ENCODE data around the gene NUMB.
"Not testable (repeated sequence)": the region's sequence is repeated elsewhere in the genome, so short reads cannot be mapped to it uniquely, and the experiment has no call there.

NUMB gene

DNA sequence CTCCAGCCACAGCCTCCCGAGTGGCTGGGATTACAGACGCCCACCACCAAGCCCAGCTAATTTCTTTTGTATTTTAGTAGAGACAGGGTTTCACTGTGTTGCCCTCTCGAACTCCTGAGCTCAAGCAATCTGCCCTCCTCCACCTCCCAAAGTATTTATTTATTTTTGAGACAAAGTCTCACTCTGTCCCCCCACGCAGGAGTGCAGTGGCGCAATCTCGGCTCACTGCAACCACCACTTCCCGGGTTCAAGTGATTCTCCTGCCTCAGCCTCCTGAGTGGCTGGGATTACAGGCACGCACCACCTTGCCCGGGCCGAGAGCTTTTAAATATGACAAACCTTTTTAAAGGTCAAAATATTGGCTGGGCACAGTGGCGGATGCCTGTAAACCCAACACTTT lies 14.6 kb downstream of the NUMB start:
- no peaks in the 10 kb centered on the region for H3K36me3 ChIP-seq (ENCODE audit: control insufficient read depth, insufficient read depth, low read length)
- 92 to 96% methylated on average over 8 to 11 of the region's 11 CpGs for WGBS, 2 experiments (ENCODE audit: insufficient coverage in 2 of 2)
- H3K27ac ChIP-seq (ENCODE audit: low read depth, low read length, severe bottlenecking): no peak overlapping the region
- H3K4me1 ChIP-seq (ENCODE audit: control insufficient read depth, insufficient read depth, low read length, poor library complexity, severe bottlenecking): no peaks in the 10 kb centered on the region
- H3K4me3 ChIP-seq (ENCODE audit: extremely low read depth, insufficient read depth, low read length, poor library complexity, severe bottlenecking): no peak overlapping the region
- no peaks in the 10 kb centered on the region for H3K9me3 ChIP-seq (ENCODE audit: control insufficient read depth, low read length)

- WGBS, 2 experiments (ENCODE audit: insufficient coverage in 2 of 2): 90 to 100% methylated on average over 4 to 5 of the region's 7 CpGs
- no peaks in the 10 kb centered on the region for H3K36me3 ChIP-seq (ENCODE audit: control insufficient read depth, insufficient read depth, low read length)
- no peaks in the 10 kb centered on the region for H3K9me3 ChIP-seq (ENCODE audit: control insufficient read depth, low read length)
- no peak overlapping the region for H3K27ac ChIP-seq (ENCODE audit: low read depth, low read length, severe bottlenecking)
- no peak overlapping the region for H3K4me3 ChIP-seq (ENCODE audit: extremely low read depth, insufficient read depth, low read length, poor library complexity, severe bottlenecking)
- no peaks in the 10 kb centered on the region for H3K4me1 ChIP-seq (ENCODE audit: control insufficient read depth, insufficient read depth, low read length, poor library complexity, severe bottlenecking)
Measured at GRCh38 chr14:73441286-73441685, 17.1 kb downstream of the NUMB start.

GRCh38 chr14:73438993-73439392 lies 19.4 kb downstream of the NUMB start:
- Histone ChIP-seq H3K36me3 (ENCODE audit: control insufficient read depth, insufficient read depth, low read length) (no peaks in the 10 kb centered on the region), H3K4me1 (ENCODE audit: control insufficient read depth, insufficient read depth, low read length, poor library complexity, severe bottlenecking) (no peaks in the 10 kb centered on the region), H3K9me3 (ENCODE audit: control insufficient read depth, low read length) (no peaks in the 10 kb centered on the region), H3K27ac (ENCODE audit: low read depth, low read length, severe bottlenecking) (no peak overlapping the region), H3K4me3 (ENCODE audit: extremely low read depth, insufficient read depth, low read length, poor library complexity, severe bottlenecking) (no peak overlapping the region)
- no CpG with 5 or more reads among the region's 2 CpGs for WGBS, 2 experiments (ENCODE audit: insufficient coverage in 2 of 2)

GRCh38 chr14:73437206-73437605 lies 21.1 kb downstream of the NUMB start:
- H3K4me1 ChIP-seq (ENCODE audit: control insufficient read depth, insufficient read depth, low read length, poor library complexity, severe bottlenecking): no peaks in the 10 kb centered on the region
- no peak overlapping the region for H3K4me3 ChIP-seq (ENCODE audit: extremely low read depth, insufficient read depth, low read length, poor library complexity, severe bottlenecking)
- 95 to 100% methylated on average over 1 to 2 of the region's 2 CpGs for WGBS, 2 experiments (ENCODE audit: insufficient coverage in 2 of 2)

DNA sequence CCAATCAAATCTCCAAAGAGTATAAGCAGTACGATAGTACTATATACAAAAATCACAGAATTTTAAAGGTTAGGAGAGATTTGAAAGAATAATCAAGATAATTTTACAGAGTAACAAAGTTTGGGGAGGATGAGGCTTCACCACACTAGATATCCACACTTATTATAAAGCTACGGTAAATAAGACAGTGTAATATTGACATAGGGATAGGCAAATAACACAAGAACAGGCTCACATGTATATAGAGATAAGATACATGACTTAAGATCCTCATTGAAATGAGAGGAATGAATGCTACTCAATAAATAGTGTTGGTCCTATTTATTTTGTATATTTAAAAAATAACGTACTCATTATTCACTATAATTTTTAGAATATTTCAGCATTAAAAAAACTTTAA lies 26.2 kb downstream of the NUMB start:
- Histone ChIP-seq H3K4me3 (ENCODE audit: extremely low read depth, insufficient read depth, low read length, poor library complexity, severe bottlenecking) (no peak overlapping the region), H3K9me3 (ENCODE audit: control insufficient read depth, low read length) (no peaks in the 10 kb centered on the region), H3K27ac (ENCODE audit: low read depth, low read length, severe bottlenecking) (no peak overlapping the region), H3K4me1 (ENCODE audit: control insufficient read depth, insufficient read depth, low read length, poor library complexity, severe bottlenecking) (no peaks in the 10 kb centered on the region), H3K36me3 (ENCODE audit: control insufficient read depth, insufficient read depth, low read length) (peaks cover 8% of the 10 kb centered on the region)
- no CpG with 5 or more reads among the region's 3 CpGs for WGBS, 2 experiments (ENCODE audit: insufficient coverage in 2 of 2)

More at GRCh38 chr14:73437206-73437605, 21.1 kb downstream of the NUMB start:
- Histone ChIP-seq H3K9me3 (ENCODE audit: control insufficient read depth, low read length) (no peaks in the 10 kb centered on the region), H3K36me3 (ENCODE audit: control insufficient read depth, insufficient read depth, low read length) (no peaks in the 10 kb centered on the region), H3K27ac (ENCODE audit: low read depth, low read length, severe bottlenecking) (no peak overlapping the region)

DNA sequence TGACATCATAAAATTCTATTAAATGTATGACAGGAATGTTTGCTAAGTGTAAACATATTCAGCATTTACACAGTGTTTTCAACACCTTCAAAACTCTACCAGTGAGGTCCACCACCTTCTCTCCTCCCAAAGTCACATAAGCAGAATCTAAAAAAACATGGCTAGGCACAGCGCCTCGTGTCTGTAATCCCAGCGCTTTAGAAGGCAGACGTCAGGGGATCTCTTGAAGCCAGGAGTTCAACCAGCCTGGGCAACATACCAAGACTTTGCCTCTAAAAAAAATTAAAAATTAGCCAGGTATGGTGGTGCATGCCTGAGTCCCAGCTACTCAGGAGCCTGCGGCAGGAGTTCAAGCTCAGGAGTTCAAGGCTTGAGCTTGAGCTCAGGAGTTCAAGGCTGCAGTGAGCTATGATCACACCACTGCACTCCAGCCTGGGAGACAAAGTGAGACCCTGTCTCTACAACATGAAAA lies 30.0 kb downstream of the NUMB start:
- Histone ChIP-seq H3K4me3 (ENCODE audit: extremely low read depth, insufficient read depth, low read length, poor library complexity, severe bottlenecking) (no peak overlapping the region), H3K27ac (ENCODE audit: low read depth, low read length, severe bottlenecking) (no peak overlapping the region), H3K36me3 (ENCODE audit: control insufficient read depth, insufficient read depth, low read length) (peaks cover 12% of the 10 kb centered on the region), H3K9me3 (ENCODE audit: control insufficient read depth, low read length) (no peaks in the 10 kb centered on the region), H3K4me1 (ENCODE audit: control insufficient read depth, insufficient read depth, low read length, poor library complexity, severe bottlenecking) (no peaks in the 10 kb centered on the region)
- WGBS, 2 experiments (ENCODE audit: insufficient coverage in 2 of 2): 83 to 94% methylated on average over 4 to 5 of the region's 5 CpGs

DNA sequence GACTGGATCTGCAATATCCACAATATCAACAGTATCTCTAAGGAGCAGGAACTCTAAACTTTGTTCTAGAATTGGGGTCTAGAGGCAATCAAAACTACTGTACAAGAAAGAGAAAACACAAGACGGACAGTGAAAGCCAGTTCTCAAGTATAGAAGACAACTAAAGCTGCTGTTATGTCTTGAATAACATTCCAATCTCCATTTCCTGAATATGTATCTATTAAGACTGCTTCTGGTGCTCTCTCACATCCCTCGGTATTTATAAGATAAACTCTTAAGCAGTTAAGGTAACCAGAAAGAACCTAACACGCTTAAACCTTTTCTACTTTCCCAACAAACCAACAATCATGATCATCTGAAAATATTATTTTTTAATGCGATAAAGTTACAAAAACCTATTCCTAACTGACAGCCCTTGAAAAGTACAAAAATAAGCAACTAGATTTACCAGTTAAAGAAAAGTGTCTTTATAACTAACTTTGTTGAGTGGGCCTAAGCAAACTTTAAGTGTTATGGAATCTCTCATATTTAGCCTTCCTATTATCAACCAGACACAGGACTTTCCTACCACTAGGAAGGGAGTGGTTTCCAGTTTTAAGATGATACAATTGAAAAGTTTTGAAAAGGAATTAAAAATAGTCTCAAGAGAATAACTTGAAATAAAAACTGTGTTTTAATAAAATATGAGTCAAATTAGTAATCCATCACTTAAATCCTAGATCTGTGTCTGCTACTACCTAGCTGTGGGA lies 30.7 kb downstream of the NUMB start:
- H3K4me1 ChIP-seq (ENCODE audit: control insufficient read depth, insufficient read depth, low read length, poor library complexity, severe bottlenecking): no peaks in the 10 kb centered on the region
- H3K9me3 ChIP-seq (ENCODE audit: control insufficient read depth, low read length): no peaks in the 10 kb centered on the region
- WGBS, 2 experiments (ENCODE audit: insufficient coverage in 2 of 2): 91% methylated on average over 1 of the region's 4 CpGs; no CpG with 5 or more reads in 1 of the 2 experiments

DNA sequence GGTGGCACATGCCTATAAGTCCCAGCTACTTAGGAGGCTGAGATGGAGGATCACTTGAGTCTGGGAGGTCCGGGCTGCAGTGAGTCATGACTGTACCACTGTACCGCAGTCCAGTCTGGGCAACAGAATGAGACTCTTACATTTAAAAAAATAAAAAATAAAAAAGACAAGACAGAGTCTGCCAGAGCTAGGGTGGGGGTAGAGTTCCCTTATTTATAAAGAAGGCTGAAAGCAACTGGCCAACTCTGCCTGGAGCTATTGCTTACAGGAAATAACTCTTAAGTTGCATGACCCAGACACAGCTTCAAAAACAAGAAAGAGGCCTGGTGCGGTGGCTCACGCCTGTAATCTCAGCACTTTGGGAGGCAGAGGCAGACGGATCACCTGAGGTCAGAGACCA lies 31.5 kb downstream of the NUMB start:
- no peak overlapping the region for H3K27ac ChIP-seq (ENCODE audit: low read depth, low read length, severe bottlenecking)
- H3K36me3 ChIP-seq (ENCODE audit: control insufficient read depth, insufficient read depth, low read length): peaks cover 22% of the 10 kb centered on the region
- 91 to 96% methylated on average over 4 of the region's 5 CpGs for WGBS, 2 experiments (ENCODE audit: insufficient coverage in 2 of 2)
- no peak overlapping the region for H3K4me3 ChIP-seq (ENCODE audit: extremely low read depth, insufficient read depth, low read length, poor library complexity, severe bottlenecking)
- no peaks in the 10 kb centered on the region for H3K9me3 ChIP-seq (ENCODE audit: control insufficient read depth, low read length)
- no peaks in the 10 kb centered on the region for H3K4me1 ChIP-seq (ENCODE audit: control insufficient read depth, insufficient read depth, low read length, poor library complexity, severe bottlenecking)

More for the DNA sequence above, 30.7 kb downstream of the NUMB start:
- H3K36me3 ChIP-seq (ENCODE audit: control insufficient read depth, insufficient read depth, low read length): peaks cover 15% of the 10 kb centered on the region
- H3K27ac ChIP-seq (ENCODE audit: low read depth, low read length, severe bottlenecking): no peak overlapping the region
- H3K4me3 ChIP-seq (ENCODE audit: extremely low read depth, insufficient read depth, low read length, poor library complexity, severe bottlenecking): no peak overlapping the region

- WGBS, 2 experiments (ENCODE audit: insufficient coverage in 2 of 2): 60% methylated on average over 1 of the region's 3 CpGs; no CpG with 5 or more reads in 1 of the 2 experiments
- no peak overlapping the region for H3K27ac ChIP-seq (ENCODE audit: low read depth, low read length, severe bottlenecking)
- H3K9me3 ChIP-seq (ENCODE audit: control insufficient read depth, low read length): no peaks in the 10 kb centered on the region
- H3K36me3 ChIP-seq (ENCODE audit: control insufficient read depth, insufficient read depth, low read length): peaks cover 36% of the 10 kb centered on the region
- no peaks in the 10 kb centered on the region for H3K4me1 ChIP-seq (ENCODE audit: control insufficient read depth, insufficient read depth, low read length, poor library complexity, severe bottlenecking)
- no peak overlapping the region for H3K4me3 ChIP-seq (ENCODE audit: extremely low read depth, insufficient read depth, low read length, poor library complexity, severe bottlenecking)
Measured at GRCh38 chr14:73424453-73424852, 33.9 kb downstream of the NUMB start.

GRCh38 chr14:73423092-73423491 lies 35.3 kb downstream of the NUMB start:
- H3K4me1 ChIP-seq (ENCODE audit: control insufficient read depth, insufficient read depth, low read length, poor library complexity, severe bottlenecking); H3K9me3 ChIP-seq (ENCODE audit: control insufficient read depth, low read length); H3K27ac ChIP-seq (ENCODE audit: low read depth, low read length, severe bottlenecking); H3K4me3 ChIP-seq (ENCODE audit: extremely low read depth, insufficient read depth, low read length, poor library complexity, severe bottlenecking): not testable (repeated sequence)
- 93 to 96% methylated on average over 3 of the region's 6 CpGs for WGBS, 2 experiments (ENCODE audit: insufficient coverage in 2 of 2)
- peaks cover 35% of the 10 kb centered on the region for H3K36me3 ChIP-seq (ENCODE audit: control insufficient read depth, insufficient read depth, low read length)

DNA sequence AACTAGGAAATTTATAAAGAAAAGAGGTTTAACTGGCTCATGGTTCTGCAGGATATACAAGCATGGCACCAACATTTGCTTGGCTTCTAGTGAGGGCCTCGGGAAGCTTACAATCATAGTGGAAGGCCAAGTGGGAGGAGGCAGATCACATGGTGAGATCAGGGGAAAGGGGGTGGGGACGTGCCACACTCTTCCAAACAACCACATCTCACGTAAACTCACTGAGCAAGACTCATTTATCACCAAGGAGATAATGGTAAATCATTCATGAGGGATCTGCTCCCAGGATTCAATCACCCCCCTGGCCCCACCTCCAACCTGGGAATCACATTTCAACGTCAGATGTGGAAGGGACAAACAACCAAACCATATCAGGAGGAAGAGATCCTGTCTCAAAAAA lies 35.8 kb downstream of the NUMB start:
- H3K27ac ChIP-seq (ENCODE audit: low read depth, low read length, severe bottlenecking): no peak overlapping the region
- H3K36me3 ChIP-seq (ENCODE audit: control insufficient read depth, insufficient read depth, low read length): peaks cover 41% of the 10 kb centered on the region
- no peaks in the 10 kb centered on the region for H3K9me3 ChIP-seq (ENCODE audit: control insufficient read depth, low read length)
- 67 to 100% methylated on average over 1 of the region's 4 CpGs for WGBS, 2 experiments (ENCODE audit: insufficient coverage in 2 of 2)
- no peak overlapping the region for H3K4me3 ChIP-seq (ENCODE audit: extremely low read depth, insufficient read depth, low read length, poor library complexity, severe bottlenecking)
- H3K4me1 ChIP-seq (ENCODE audit: control insufficient read depth, insufficient read depth, low read length, poor library complexity, severe bottlenecking): no peaks in the 10 kb centered on the region

Measured in mesodermal cell (in vitro differentiated cells).